Neural cell (in vitro differentiated cells): ENCODE results near the gene PFKP. TPM values are rescaled to one million over a fixed set of nuclear protein-coding genes. Genes with fewer than 3 reads are reported as not detected.

ENCODE experiments used
- H2AFZ ChIP-seq: fragments of 200-600, 300-800 bp; sonication (generic), shearing (Covaris generic); 2 replicates; pipeline ENCODE4 v1.6.0; 2014; ENCODE audit warnings: low read depth, mild to moderate bottlenecking, antibody characterized with exemption, low read length, moderate library complexity
- H3F3A ChIP-seq: fragments of 200-600 bp; shearing (Covaris generic); 2 replicates; pipeline ENCODE4 v1.6.1; 2016; ENCODE audit warnings: mild to moderate bottlenecking, moderate library complexity, mixed read lengths, antibody characterized with exemption, low read length; ENCODE audit not compliant: insufficient read depth, poor library complexity, severe bottlenecking
- H3K27ac ChIP-seq: fragments of 200-600, 300-800 bp; sonication (generic), shearing (Covaris generic); 2 replicates; pipeline ENCODE4 v1.5.1; 2014; ENCODE audit warnings: mild to moderate bottlenecking, low read length, moderate library complexity
- H3K27me3 ChIP-seq: fragments of 300-800, 200-600 bp; sonication (generic), shearing (Covaris generic); 2 replicates; pipeline ENCODE4 v1.6.0; 2014; ENCODE audit warnings: mild to moderate bottlenecking, low read depth, low read length, moderate library complexity; ENCODE audit not compliant: insufficient read depth
- H3K36me3 ChIP-seq: fragments of 300-800, 200-600 bp; sonication (generic), shearing (Covaris generic); 2 replicates; pipeline ENCODE4 v1.5.1; 2014; ENCODE audit warnings: mild to moderate bottlenecking, antibody characterized with exemption, low read length, moderate library complexity; ENCODE audit not compliant: insufficient read depth
- H3K4me2 ChIP-seq: fragments of 300-800, 200-600 bp; sonication (generic), shearing (Covaris generic); 2 replicates; pipeline ENCODE4 v1.6.0; 2014; ENCODE audit warnings: mild to moderate bottlenecking, low read length
- H3K4me3 ChIP-seq: fragments of 300-800, 200-600 bp; sonication (generic), shearing (Covaris generic); 2 replicates; pipeline ENCODE4 v1.5.1; 2014; ENCODE audit warnings: mild to moderate bottlenecking, low read length, moderate library complexity
- H3K79me2 ChIP-seq: fragments of 200-600 bp; shearing (Covaris generic); replicated peaks from 2 replicates; pipeline ENCODE4 v1.6.0; 2014; ENCODE audit warnings: mild to moderate bottlenecking, low read length, moderate library complexity; ENCODE audit not compliant: insufficient read depth
- H3K9ac ChIP-seq: fragments of 300-800, 200-600 bp; sonication (generic), shearing (Covaris generic); 2 replicates; pipeline ENCODE4 v1.6.1; 2016; ENCODE audit warnings: mild to moderate bottlenecking, low read length, mixed read lengths
- H3K9me2 ChIP-seq: fragments of 200-600 bp; shearing (Covaris generic); 2 replicates; pipeline ENCODE4 v1.6.1; 2016; ENCODE audit warnings: mild to moderate bottlenecking, low read length, mixed read lengths; ENCODE audit not compliant: insufficient read depth
- H3K9me3 ChIP-seq: fragments of 200-600, 300-800 bp; sonication (generic), shearing (Covaris generic); 2 replicates; pipeline ENCODE4 v1.6.1; 2016; ENCODE audit warnings: mild to moderate bottlenecking, mixed run types, low read length, moderate library complexity, mixed read lengths
- H4K20me1 ChIP-seq: fragments of 200-600 bp; shearing (Covaris generic); 2 replicates; pipeline ENCODE4 v1.6.1; 2016; ENCODE audit warnings: mild to moderate bottlenecking, mixed run types; ENCODE audit not compliant: insufficient read depth
- CTCF ChIP-seq: fragments of 450-650 bp; IDR thresholded peaks from 2 replicates; pipeline ENCODE4 v1.5.1; 2014; ENCODE audit warnings: antibody characterized with exemption, mild to moderate bottlenecking, moderate library complexity; ENCODE audit not compliant: poor library complexity, severe bottlenecking
- EP300 ChIP-seq: fragments of 450-650 bp; conservative IDR thresholded peaks from 2 replicates; pipeline ENCODE4 v1.6.1; 2014; ENCODE audit warnings: antibody characterized with exemption, mild to moderate bottlenecking, moderate library complexity; ENCODE audit not compliant: poor library complexity, severe bottlenecking
- EZH2 ChIP-seq: fragments of 200-600, 300-800 bp; shearing (Covaris generic), sonication (generic); IDR thresholded peaks from 2 replicates; pipeline ENCODE4 v1.6.1; 2014; ENCODE audit warnings: antibody characterized with exemption, low read length, borderline replicate concordance, mild to moderate bottlenecking; ENCODE audit not compliant: insufficient read depth, poor library complexity, severe bottlenecking
- MXI1 ChIP-seq: fragments of 450-650 bp; conservative IDR thresholded peaks from 2 replicates; pipeline ENCODE4 v1.6.1; 2014; ENCODE audit warnings: antibody characterized with exemption, mild to moderate bottlenecking; ENCODE audit not compliant: poor library complexity, severe bottlenecking
- POLR2AphosphoS5 ChIP-seq: IDR thresholded peaks from 2 replicates; pipeline ENCODE4 v1.6.1; 2012
- RAD21 ChIP-seq: fragments of 450-650 bp; conservative IDR thresholded peaks from 2 replicates; pipeline ENCODE4 v1.6.1; 2014; ENCODE audit warnings: antibody characterized with exemption, mild to moderate bottlenecking, moderate library complexity
- SMC3 ChIP-seq: fragments of 450-650 bp; conservative IDR thresholded peaks from 2 replicates; pipeline ENCODE4 v1.6.1; 2014; ENCODE audit warnings: antibody characterized with exemption, mild to moderate bottlenecking, moderate library complexity; ENCODE audit not compliant: poor library complexity
- TAF1 ChIP-seq: IDR thresholded peaks from 2 replicates; pipeline ENCODE4 v1.6.1; 2012; ENCODE audit warnings: low read depth
- polyA plus RNA-seq: library from polyadenylated mRNA; depleted of rRNA; stranded (reverse); fragments of >200 nt; gene quantifications from 2 replicates; pipeline ENCODE4 v1.2.3, GENCODE V29; 2014
- TF ChIP-seq, protein P1 (sequence below): IDR thresholded peaks from 2 replicates; pipeline ENCODE4 v1.6.1; 2012; ENCODE audit warnings: borderline replicate concordance

PFKP gene
- polyA plus RNA-seq, 1 donor from 2014 or later: 27.9 TPM

GRCh38 chr10:3162533-3162932, 95.2 kb downstream of the PFKP start:
- H3K27ac ChIP-seq: no peak overlapping the region
- H3K9ac ChIP-seq: no peak overlapping the region
- H3K36me3 ChIP-seq: peaks cover 5% of the 10 kb centered on the region
- no peaks in the 10 kb centered on the region for H3K9me3 ChIP-seq
- no peaks in the 10 kb centered on the region for H3K79me2 ChIP-seq
- no peak for TF ChIP-seq MXI1
- no peak for TF ChIP-seq POLR2AphosphoS5
- TF ChIP-seq SMC3: no peak
- TF ChIP-seq, protein P1, sequence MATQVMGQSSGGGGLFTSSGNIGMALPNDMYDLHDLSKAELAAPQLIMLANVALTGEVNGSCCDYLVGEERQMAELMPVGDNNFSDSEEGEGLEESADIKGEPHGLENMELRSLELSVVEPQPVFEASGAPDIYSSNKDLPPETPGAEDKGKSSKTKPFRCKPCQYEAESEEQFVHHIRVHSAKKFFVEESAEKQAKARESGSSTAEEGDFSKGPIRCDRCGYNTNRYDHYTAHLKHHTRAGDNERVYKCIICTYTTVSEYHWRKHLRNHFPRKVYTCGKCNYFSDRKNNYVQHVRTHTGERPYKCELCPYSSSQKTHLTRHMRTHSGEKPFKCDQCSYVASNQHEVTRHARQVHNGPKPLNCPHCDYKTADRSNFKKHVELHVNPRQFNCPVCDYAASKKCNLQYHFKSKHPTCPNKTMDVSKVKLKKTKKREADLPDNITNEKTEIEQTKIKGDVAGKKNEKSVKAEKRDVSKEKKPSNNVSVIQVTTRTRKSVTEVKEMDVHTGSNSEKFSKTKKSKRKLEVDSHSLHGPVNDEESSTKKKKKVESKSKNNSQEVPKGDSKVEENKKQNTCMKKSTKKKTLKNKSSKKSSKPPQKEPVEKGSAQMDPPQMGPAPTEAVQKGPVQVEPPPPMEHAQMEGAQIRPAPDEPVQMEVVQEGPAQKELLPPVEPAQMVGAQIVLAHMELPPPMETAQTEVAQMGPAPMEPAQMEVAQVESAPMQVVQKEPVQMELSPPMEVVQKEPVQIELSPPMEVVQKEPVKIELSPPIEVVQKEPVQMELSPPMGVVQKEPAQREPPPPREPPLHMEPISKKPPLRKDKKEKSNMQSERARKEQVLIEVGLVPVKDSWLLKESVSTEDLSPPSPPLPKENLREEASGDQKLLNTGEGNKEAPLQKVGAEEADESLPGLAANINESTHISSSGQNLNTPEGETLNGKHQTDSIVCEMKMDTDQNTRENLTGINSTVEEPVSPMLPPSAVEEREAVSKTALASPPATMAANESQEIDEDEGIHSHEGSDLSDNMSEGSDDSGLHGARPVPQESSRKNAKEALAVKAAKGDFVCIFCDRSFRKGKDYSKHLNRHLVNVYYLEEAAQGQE: no peak
- TF ChIP-seq TAF1: no peak
- TF ChIP-seq RAD21: no peak
- no peak for TF ChIP-seq CTCF
- H2AFZ ChIP-seq: no peak overlapping the region
- no peak overlapping the region for H3K4me2 ChIP-seq
- H3K4me3 ChIP-seq: no peak overlapping the region
- H3K27me3 ChIP-seq: no peaks in the 10 kb centered on the region
- no peaks in the 10 kb centered on the region for H4K20me1 ChIP-seq
- H3F3A ChIP-seq: no peaks in the 10 kb centered on the region
- H3K9me2 ChIP-seq: no peaks in the 10 kb centered on the region

- TF ChIP-seq SMC3: no peak
- TF ChIP-seq TAF1: no peak
- TF ChIP-seq EZH2: no peak
- no peak for TF ChIP-seq RAD21
- TF ChIP-seq, protein P1: no peak
- TF ChIP-seq MXI1: no peak
- TF ChIP-seq POLR2AphosphoS5: no peak
- TF ChIP-seq CTCF: no peak
- no peak for TF ChIP-seq EP300
- Histone ChIP-seq H3K9me2 (no peaks in the 10 kb centered on the region), H3K4me3 (no peak overlapping the region), H3K36me3 (peaks cover 3% of the 10 kb centered on the region), H3K9ac (no peak overlapping the region), H3K27ac (no peak overlapping the region), H3K27me3 (no peaks in the 10 kb centered on the region), H2AFZ (no peak overlapping the region), H3K4me2 (no peak overlapping the region), H3K9me3 (no peaks in the 10 kb centered on the region), H3K79me2 (no peaks in the 10 kb centered on the region), H3F3A (no peaks in the 10 kb centered on the region), H4K20me1 (no peaks in the 10 kb centered on the region)
Observed at GRCh38 chr10:3163879-3164278, 96.5 kb downstream of the PFKP start.
